GM18861 (cell line): ENCODE data around the gene TRPC1.

Source experiments
- ATAC-seq: cut with Tn5 transposase; IDR thresholded peaks from one replicate; pipeline ENCODE4 v1.9.1; 2021; ENCODE audit not compliant: unreplicated experiment

Gene TRPC1

DNA sequence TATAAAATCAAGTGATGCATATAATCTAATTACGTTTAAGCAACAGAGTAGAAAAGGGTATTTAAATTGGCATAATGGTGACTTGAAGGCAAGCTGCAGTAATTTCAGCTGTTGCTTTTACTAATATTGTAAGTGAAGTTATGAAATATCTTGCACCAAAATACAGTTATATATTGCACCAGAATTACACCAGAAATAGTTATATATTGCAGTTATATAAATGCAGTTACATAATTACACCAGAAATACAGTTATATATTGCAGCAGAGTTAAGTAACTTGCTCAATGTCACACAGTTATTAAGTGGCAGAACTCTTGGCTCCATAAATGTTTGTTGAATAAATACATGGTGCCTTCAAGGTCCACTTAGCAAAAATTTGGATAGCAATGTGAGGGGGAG, 113.7 kb downstream of the TRPC1 start:
- ATAC-seq, result no peak

DNA sequence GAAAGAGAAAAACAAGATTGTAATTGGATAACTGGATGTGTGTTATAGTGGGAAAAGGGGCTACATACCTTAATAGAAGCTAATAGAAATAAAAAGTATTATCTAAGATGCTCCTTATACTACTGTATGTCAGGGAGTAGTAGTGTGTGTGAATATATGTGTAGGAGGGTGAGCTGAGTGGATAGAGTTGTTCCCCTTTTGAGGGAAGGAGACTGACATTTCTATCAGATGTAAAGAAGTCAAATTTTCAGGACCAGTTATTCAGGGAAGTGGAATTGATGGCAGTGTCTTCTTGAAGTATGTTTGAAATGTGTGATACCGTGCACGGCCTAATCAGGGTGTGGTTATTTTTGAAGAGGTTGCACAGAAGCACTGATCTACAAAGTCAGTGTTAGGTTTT, 116.0 kb downstream of the TRPC1 start:
- ATAC-seq, result no peak

DNA sequence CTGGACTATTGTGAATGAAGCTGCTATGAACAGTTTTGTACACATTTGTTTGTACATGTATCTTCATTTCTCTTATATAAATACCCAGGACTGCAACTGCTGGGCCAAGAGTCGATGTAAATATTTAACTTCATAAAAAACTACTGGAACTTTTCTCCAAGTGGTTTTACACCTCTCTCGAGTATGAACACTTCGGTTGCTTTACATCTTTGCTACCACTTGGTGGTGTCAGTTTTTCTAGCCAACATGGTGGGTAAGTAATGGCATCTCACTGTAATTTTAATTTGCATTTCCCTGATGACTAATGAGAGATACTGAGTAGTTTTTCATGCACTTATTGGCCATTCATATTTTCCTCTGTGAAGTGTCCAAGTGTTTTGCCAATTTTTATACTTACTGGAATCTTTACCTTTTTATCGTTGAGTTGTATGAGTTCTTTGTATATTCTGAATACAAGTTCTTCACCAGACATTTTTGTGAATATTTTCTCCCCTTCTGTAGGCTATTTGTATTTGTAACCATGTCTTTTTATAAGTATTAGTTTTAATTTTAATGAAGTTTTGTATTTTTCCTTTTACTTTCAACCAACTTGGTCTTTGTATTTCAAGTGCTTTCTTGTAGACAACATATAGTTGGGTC, 120.6 kb downstream of the TRPC1 start:
- peak; percentile 46 for ATAC-seq

DNA sequence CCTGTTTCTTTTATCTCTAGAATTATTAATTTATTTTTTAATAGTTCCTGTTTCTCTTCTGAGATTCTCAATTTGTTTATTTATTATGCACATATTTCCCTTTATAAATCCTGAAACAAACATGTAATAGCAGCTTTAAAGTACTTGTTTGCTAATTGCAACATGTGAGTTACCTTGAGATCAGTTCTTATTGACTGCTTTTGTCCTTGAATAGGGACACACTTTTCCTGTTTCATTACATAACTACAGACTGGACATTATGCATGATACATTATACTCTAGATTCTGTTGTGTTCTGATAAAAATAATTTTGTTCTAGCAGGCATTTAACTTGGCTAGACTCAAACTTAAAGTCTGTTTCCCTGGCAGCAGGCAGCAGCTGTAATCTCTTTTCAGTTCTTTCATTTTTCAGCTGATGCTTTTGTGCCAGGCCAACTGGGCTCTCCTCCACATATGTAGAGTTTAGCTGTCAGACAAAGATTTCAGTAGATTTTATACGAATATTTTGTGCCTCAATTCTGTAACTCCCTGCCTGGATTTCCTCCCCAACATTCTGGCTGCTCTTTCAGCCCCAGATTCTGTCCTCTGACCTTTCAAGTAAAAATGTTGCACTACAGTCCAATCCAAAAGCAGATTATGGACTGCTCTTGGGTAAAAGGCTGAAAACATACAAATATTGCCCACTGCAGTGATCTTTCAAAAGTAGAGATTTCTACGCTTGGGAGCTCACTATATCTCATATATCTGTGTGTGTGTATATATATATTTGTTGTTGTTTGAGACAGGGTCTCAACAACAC, 123.1 kb downstream of the TRPC1 start:
- ATAC-seq, result no peak

DNA sequence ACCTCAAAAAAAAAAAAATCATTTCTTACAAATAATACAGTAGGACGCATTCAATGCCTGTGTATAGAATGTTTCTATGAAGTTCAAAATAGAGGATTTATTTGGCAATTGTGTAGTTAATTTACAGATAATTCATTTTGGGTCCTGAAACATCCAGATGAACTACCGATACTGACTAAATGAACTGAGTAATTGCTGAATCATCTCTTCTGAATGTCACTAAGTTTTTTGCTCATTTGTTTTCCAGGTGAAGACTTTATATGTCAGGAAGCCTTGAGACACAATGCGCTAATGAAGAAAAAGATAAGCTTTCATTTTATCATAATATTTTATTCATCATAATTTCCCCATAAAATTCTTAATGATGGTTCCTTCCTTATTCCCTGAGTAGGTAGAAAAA, 125.3 kb downstream of the TRPC1 start:
- ATAC-seq, result no peak

DNA sequence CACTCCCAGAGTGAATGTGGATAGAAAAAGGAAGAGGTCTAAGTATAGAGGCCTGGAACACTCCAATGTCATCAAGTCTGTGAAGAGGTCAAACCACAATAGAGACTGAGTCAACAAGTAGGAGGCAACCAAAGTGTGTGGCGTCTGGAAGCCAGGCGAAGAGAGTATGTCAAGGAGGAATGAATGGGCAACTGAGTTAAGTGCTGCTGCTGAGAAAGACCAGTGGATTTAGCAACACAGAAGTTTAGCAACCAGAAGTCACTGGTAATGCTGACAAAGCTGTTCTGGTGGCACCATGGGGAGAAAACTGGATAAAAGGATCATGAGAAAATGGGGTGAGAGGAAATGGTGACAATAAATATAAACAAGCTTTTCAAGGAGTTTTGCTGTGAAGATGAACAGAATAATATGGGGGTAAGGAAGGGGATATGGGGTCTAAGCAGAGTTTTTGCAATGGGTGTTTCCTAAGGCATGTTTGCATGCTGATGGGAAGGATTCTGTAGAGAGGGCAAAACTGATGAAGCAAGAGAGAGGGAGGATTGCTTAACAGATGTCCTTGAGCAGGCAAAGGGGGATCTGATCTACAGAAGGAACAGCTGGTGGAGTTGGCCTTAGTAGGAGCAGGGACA, 126.7 kb downstream of the TRPC1 start:
- ATAC-seq, result no peak

DNA sequence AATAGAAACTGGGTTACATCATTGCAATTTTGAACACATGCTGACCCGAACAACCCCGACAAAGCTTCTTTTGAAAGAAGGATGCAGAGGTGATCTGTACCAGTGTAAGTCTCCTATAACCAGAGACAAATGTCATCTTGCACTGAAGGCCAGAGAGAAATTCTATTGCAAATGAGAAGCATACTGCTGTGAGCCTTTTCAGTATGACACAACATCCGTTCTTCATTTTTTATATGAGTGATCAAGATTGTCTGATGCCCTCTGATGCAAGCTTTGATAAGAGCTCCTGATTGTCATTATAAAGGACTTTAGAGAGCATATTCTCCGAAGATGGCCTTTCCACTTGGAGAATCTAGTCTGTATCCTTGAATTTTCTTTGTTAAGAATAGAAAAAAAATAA, 128.2 kb downstream of the TRPC1 start:
- no peak for ATAC-seq

DNA sequence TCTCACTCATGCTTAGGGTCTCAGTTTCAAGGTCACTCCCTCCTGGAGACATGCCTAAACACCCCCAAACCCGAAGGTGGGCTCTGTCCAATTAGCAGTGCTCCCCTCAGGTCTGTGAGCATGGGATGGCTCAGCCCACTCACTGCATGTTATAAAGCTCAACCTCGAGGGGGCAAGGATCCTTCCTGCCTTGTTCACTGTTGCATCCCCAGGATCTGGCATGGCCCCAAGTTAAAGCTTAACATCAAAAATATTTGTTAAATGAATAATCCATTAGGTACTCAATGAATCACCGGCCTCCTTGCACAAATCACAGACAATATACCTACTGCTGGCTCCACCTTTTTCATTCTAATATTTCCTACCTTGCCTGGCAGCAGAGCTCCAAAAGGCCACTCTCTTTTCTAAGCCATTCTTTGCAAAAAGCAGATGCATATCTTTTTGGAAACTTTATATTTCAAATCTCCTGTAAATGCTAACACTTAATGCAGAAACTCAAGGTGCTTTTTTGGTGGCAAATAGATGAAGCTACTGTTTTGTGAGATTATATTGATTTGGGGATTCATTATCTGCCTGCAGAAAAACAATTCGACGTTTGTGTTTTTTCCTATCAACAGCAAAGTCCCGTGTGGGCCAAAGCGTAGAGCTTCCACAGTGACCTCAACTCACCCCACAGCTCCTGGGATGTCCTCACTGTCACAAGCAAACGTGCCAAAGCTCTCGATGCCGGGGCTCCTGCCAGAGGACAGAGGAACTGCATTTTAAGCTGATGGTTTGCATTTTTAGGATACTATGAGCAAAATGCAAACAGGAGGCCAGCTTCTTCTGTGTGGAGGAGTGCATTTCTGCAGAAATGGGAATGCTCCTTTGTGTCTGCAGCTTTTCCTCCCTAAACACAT, 129.7 kb downstream of the TRPC1 start:
- ATAC-seq, result peak; percentile 34

DNA sequence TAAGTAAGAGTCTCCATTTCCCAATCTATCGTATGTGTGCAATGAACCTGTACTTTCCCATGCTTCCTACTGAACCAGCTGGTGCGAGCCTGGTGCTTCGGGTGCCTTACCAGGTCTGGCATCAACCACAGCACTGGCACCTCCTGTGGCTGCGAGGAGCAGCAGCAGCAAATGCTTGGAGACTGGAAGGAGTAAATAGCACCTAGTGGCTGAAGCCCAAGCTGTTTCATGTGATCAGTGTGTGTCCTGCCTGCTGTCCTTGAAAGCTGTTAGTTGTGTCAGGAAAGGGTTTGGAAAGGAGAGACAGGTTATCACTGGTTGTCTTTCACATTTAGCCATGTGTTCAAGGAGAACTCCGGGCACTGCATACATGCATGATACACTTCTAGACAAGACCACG, 133.2 kb downstream of the TRPC1 start:
- ATAC-seq, result no peak
